Erythroblast (primary cell): Measurements from ENCODE around the gene CISH.

Experiments
- DNase-seq, 2 experiments: peaks; one replicate each; lab custom pipeline; 2025; lab: John Stamatoyannopoulos, UW
- GATA1 ChIP-seq: IDR thresholded peaks from 2 replicates; pipeline ENCODE4 v1.6.1; 2011; ENCODE audit warnings: low read depth, mild to moderate bottlenecking, control low read depth, low read length, moderate library complexity
- POLR2A ChIP-seq: IDR thresholded peaks from 2 replicates; pipeline ENCODE4 v1.6.1; 2011; ENCODE audit warnings: mild to moderate bottlenecking, low read length

Gene CISH

GRCh38 chr3:50604110-50604621 is 7.4 kb downstream of the CISH start:
- DNase-seq, result no peak
- TF ChIP-seq POLR2A, result peak; percentile 51
- TF ChIP-seq GATA1, result no peak

- DNase-seq, result peak in 1 of 2 experiments; percentile 30
- TF ChIP-seq GATA1 (no peak), POLR2A (no peak)
Measured at GRCh38 chr3:50603261-50604109, 8.1 kb downstream of the CISH start.

- DNase-seq, result no peak
- TF ChIP-seq GATA1 (no peak), POLR2A (no peak)
Measured at GRCh38 chr3:50602595-50603191, 8.9 kb downstream of the CISH start.

GRCh38 chr3:50600841-50601591 is 10.6 kb downstream of the CISH start:
- TF ChIP-seq GATA1 (no peak), POLR2A (peak; percentile 66)
- peak; percentile 91 to 95 for DNase-seq

- peak; percentile 57 to 64 for DNase-seq
- TF ChIP-seq POLR2A (no peak), GATA1 (no peak)
Measured at GRCh38 chr3:50600141-50600753, 11.3 kb downstream of the CISH start.

- no peak for TF ChIP-seq GATA1
- TF ChIP-seq POLR2A, result no peak
Measured at GRCh38 chr3:50599716-50600118, 11.9 kb downstream of the CISH start.

GRCh38 chr3:50599115-50599715 is 12.4 kb downstream of the CISH start:
- no peak for DNase-seq
- TF ChIP-seq POLR2A (no peak), GATA1 (no peak)

More at GRCh38 chr3:50599716-50600118, 11.9 kb downstream of the CISH start:
- DNase-seq, result no peak

- TF ChIP-seq GATA1, result no peak
- no peak for TF ChIP-seq POLR2A
Measured at GRCh38 chr3:50594253-50594785, 17.3 kb downstream of the CISH start.

GRCh38 chr3:50592568-50592967 is 19.0 kb downstream of the CISH start:
- peak; percentile 44 to 57 for DNase-seq
- TF ChIP-seq GATA1 (no peak), POLR2A (peak; percentile 37)

More at GRCh38 chr3:50594253-50594785, 17.3 kb downstream of the CISH start:
- peak; percentile 26 to 53 for DNase-seq

- TF ChIP-seq GATA1 (no peak), POLR2A (no peak)
- no peak for DNase-seq
Measured at GRCh38 chr3:50591196-50591741, 20.3 kb downstream of the CISH start.

GRCh38 chr3:50588759-50589433 is 22.7 kb downstream of the CISH start:
- no peak for TF ChIP-seq GATA1
- TF ChIP-seq POLR2A, result peak; percentile 9
- DNase-seq, result peak; percentile 67 to 72
